Ovary (tissue), 9 donors: ENCODE results near the gene GUCY1A2. TPM values are rescaled to one million over a fixed set of nuclear protein-coding genes. Genes with fewer than 3 reads are reported as not detected.

ENCODE experiments used
- DNase-seq, 5 donors: peaks; one replicate each; pipeline ENCODE4 v3.0.0-alpha.2; 2019 to 2020
- H3K27ac ChIP-seq, 2 donors: fragments of 200-600 bp; one replicate each; pipeline versions ENCODE4 v1.5.1 to v1.8.0; 2019 to 2022
- H3K27me3 ChIP-seq: fragments of 200-600 bp; one replicate; pipeline ENCODE4 v1.8.0; 2022
- H3K36me3 ChIP-seq: fragments of 200-600 bp; sonication (generic); one replicate; pipeline ENCODE4 v1.5.1; 2019
- H3K4me1 ChIP-seq: one replicate; pipeline ENCODE4 v1.8.1; 2013; ENCODE audit warnings: mild to moderate bottlenecking, moderate library complexity; ENCODE audit not compliant: insufficient read depth
- H3K4me3 ChIP-seq: fragments of 200-600 bp; sonication (generic); one replicate; pipeline ENCODE4 v1.5.1; 2017
- H3K9me3 ChIP-seq, 2 donors: fragments of 200-600 bp in 1 of 2; sonication (generic) in 1 of 2; one replicate each; pipeline versions ENCODE4 v1.5.1 to v1.8.1; 2013 to 2019; ENCODE audit warnings: mild to moderate bottlenecking in 1 of 2, moderate library complexity in 1 of 2
- EP300 ChIP-seq: sonication (generic); formaldehyde crosslinking; IDR thresholded peaks from one replicate; pipeline ENCODE4 v1.6.1; 2017; ENCODE audit warnings: antibody characterized with exemption
- POLR2A ChIP-seq: fragments of 450-650 bp; IDR thresholded peaks from one replicate; pipeline ENCODE4 v1.6.1; 2017; ENCODE audit warnings: antibody characterized with exemption, mild to moderate bottlenecking, moderate library complexity
- WGBS, 3 donors: extraction: QIAGEN DNeasy Blood & Tissue Kit in 1 of 3; methylation state at CpG; one replicate each; pipeline versions ENCODE4 v1.1.5 to v1.1.7; 2013 to 2017; 5-methylcytosine and 5-hydroxymethylcytosine counted together
- intact Hi-C, 4 donors: fragments of 100-400 bp; cut with DNase I; formaldehyde crosslinking; loops; one replicate each; pipeline versions ENCODE4 v1.11.0 to v1.15.1; 2022 to 2023
- polyA plus RNA-seq, 2 donors: library from polyadenylated mRNA; stranded (reverse); fragments of 200-250 nt in 1 of 2; fragments of 350-450 nt in 1 of 2; fragmentation: Illumina TruSeq in 1 of 2; extraction: RNeasy Lipid Tissue Mini Kit (QIAGEN cat#74804) in 1 of 2; gene quantifications; one replicate each; pipeline ENCODE4 v1.2.3, GENCODE V29; 2013 to 2014
- total RNA-seq, 7 donors: library from RNA; depleted of rRNA in 2 of 7; stranded (reverse); fragments of >200 nt in 2 of 7; fragmentation: NEBNext Ultra II Directional in 3 of 7; extraction: Animal tissue kit (Norgen Biotek cat#: 25700) in 3 of 7; gene quantifications; one replicate each; pipeline versions ENCODE4 v1.1.0 to v1.2.4, GENCODE V29; 2016 to 2023
- TF ChIP-seq, protein P1 (sequence below), 3 donors: fragments of 450-650 bp in 2 of 3; fragments of 200-600 bp in 1 of 3; IDR thresholded peaks; one replicate each; pipeline versions ENCODE4 v1.5.1 to v1.8.0; 2016 to 2022; ENCODE audit warnings: antibody characterized with exemption in 3 of 3, mild to moderate bottlenecking in 1 of 3
- donor health status: DM: no; HTN: no; CAD: no; lungs with moderate emphysema.
- donor health status: DM: no; HTN: no; CAD: no.
- donor health status: Bipolar disorder and iron deficiency.
- donor health status: DM: yes; HTN: yes; CAD: no.
- donor health status: DM: no; HTN: no; CAD: no.
- donor health status: DM: yes; HTN: yes; CAD: no.

Gene GUCY1A2
- total and polyA plus RNA-seq, 9 donors = 1.5 to 20.3 (median 6.1) TPM

DNA sequence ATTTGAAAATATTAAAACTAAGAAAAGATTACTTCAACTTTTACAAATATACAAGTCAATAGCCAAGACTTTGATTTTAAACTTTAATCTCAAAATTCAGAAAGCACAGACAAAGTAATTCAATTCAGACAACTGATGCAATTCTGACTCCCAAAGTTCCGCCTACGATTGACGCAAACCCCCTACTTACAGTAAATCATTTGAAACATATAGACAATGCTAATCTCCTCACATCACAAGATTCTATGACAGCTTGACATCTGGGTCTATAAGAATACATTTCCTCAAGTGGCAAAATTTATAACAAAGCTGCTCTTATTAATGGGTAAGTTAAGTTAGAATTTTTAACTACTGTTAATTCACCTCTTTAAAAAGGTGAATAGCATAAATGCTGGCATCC is 75.2 kb downstream of the GUCY1A2 start:
- no peak for DNase-seq
- WGBS, 3 donors = 96 to 98% (median 98%) methylated on average over 3 of the region's 3 CpGs
- no peaks in the 10 kb centered on the region for H3K4me1 ChIP-seq
- H3K9me3 ChIP-seq = no peaks in the 10 kb centered on the region
- TF ChIP-seq EP300 (no peak), POLR2A (no peak)
- TF ChIP-seq, protein P1, sequence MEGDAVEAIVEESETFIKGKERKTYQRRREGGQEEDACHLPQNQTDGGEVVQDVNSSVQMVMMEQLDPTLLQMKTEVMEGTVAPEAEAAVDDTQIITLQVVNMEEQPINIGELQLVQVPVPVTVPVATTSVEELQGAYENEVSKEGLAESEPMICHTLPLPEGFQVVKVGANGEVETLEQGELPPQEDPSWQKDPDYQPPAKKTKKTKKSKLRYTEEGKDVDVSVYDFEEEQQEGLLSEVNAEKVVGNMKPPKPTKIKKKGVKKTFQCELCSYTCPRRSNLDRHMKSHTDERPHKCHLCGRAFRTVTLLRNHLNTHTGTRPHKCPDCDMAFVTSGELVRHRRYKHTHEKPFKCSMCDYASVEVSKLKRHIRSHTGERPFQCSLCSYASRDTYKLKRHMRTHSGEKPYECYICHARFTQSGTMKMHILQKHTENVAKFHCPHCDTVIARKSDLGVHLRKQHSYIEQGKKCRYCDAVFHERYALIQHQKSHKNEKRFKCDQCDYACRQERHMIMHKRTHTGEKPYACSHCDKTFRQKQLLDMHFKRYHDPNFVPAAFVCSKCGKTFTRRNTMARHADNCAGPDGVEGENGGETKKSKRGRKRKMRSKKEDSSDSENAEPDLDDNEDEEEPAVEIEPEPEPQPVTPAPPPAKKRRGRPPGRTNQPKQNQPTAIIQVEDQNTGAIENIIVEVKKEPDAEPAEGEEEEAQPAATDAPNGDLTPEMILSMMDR (IDR thresholded peaks at IDR 0.05) = no peak
- no peaks in the 10 kb centered on the region for H3K36me3 ChIP-seq
- no peak overlapping the region for H3K4me3 ChIP-seq
- H3K27ac ChIP-seq = no peak overlapping the region
- no peaks in the 10 kb centered on the region for H3K27me3 ChIP-seq
- intact Hi-C loops = no loop called here

DNA sequence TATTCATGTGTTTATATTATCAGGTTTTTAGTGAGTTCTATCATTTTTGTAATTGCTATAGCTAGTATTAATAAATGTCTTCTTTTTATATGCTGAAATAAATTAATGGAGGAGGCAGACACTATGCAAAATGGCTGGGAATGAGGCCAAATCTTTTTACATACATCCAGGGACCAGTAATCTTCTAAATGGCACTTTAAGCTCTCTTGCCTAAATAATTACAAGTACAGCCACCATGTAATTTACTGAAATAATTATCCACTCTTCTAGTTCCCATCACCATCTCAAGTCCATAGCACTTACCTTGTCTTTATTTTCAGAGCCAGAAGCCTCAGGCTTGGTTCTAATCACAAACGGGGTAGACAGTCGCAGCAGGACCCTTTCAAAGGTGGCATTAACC is 79.1 kb downstream of the GUCY1A2 start:
- intact Hi-C loops = no loop called here
- H3K4me1 ChIP-seq = no peaks in the 10 kb centered on the region
- H3K9me3 ChIP-seq = no peaks in the 10 kb centered on the region
- no peaks in the 10 kb centered on the region for H3K36me3 ChIP-seq
- H3K27me3 ChIP-seq = no peaks in the 10 kb centered on the region
- no peak for DNase-seq
- TF ChIP-seq EP300 (no peak), POLR2A (no peak)
- TF ChIP-seq, protein P1 (IDR thresholded peaks at IDR 0.05) = no peak
- 91 to 95% (median 91%) methylated on average over 2 of the region's 2 CpGs for WGBS, 3 donors
- no peak overlapping the region for H3K27ac ChIP-seq
- H3K4me3 ChIP-seq = no peak overlapping the region

DNA sequence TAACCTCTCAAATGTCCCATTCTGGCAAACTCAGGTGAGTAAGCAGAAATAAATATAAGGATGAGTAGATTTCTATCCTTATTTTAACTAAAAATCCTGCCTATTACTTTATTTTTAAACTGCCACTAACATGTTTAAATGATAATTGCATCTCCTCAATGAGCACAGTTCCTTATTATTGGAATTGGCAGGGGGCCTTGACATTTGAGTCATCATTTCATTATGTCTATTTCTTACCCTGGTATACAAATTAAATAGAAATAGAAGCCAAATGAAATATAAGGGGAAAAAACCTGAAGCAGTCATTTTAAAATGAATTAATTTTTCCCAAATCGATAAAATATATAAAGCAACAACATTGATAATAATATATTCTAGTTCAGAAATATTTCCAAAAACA is 81.2 kb downstream of the GUCY1A2 start:
- WGBS, 3 donors = 87 to 96% (median 90%) methylated on average over 1 of the region's 1 CpG
- DNase-seq = no peak
- H3K27ac ChIP-seq = no peak overlapping the region
- no peaks in the 10 kb centered on the region for H3K4me1 ChIP-seq
- H3K27me3 ChIP-seq = no peaks in the 10 kb centered on the region
- H3K9me3 ChIP-seq = no peaks in the 10 kb centered on the region
- no peaks in the 10 kb centered on the region for H3K36me3 ChIP-seq
- intact Hi-C loops = no loop called here
- TF ChIP-seq EP300 = no peak
- TF ChIP-seq, protein P1 (IDR thresholded peaks at IDR 0.05) = no peak
- TF ChIP-seq POLR2A = no peak
- H3K4me3 ChIP-seq = no peak overlapping the region

- Histone ChIP-seq H3K4me3 (no peak overlapping the region), H3K27me3 (no peaks in the 10 kb centered on the region), H3K9me3 (no peaks in the 10 kb centered on the region), H3K27ac (no peak overlapping the region), H3K36me3 (no peaks in the 10 kb centered on the region), H3K4me1 (no peaks in the 10 kb centered on the region)
- no peak for DNase-seq
- TF ChIP-seq, protein P1 (IDR thresholded peaks at IDR 0.05) = no peak
- no peak for TF ChIP-seq EP300
- no peak for TF ChIP-seq POLR2A
- intact Hi-C loops = no loop called here
Observed at GRCh38 chr11:106925245-106925644, 93.0 kb downstream of the GUCY1A2 start.
